ENCODE data around the gene MCM5. TPM values are rescaled to one million over a fixed set of nuclear protein-coding genes. Genes with fewer than 3 reads are reported as not detected.

MCM5 gene
- total and polyA plus RNA-seq, 2 experiments from 2014 or later, result 288 to 325 TPM

- no peak for TF ChIP-seq ZNF331 (CRISPR knock-in tag; IDR thresholded peaks at IDR 0.05; ENCODE audit: low read depth)
- TF ChIP-seq CTCF (conservative IDR thresholded peaks at IDR 0.05; ENCODE audit: low read depth in 2 of 2), result peak in 1 of 2 experiments; percentile 59; a peak in 2 of 4 replicates
- Mint-ChIP-seq H3K4me3 (no peak overlapping the region), H3K4me1 (peaks cover 16% of the 10 kb centered on the region), H3K9me3 (peaks cover 5% of the 10 kb centered on the region; the same call in 1 of the 3 replicates), H3K36me3 (ENCODE audit: low read depth) (no peaks in the 10 kb centered on the region), H3K27ac (no peak overlapping the region), H3K27me3 (ENCODE audit: insufficient read depth, low read depth, poor library complexity) (peaks cover 12% of the 10 kb centered on the region)
- Histone ChIP-seq H3K27ac (ENCODE audit: low read depth) (no peak overlapping the region), H2AFZ (0 out of 2 replicates have a peak overlapping the region, but pooled peaks have one; percentile 52), H3K27me3 (ENCODE audit: insufficient read depth) (no peaks in the 10 kb centered on the region), H3K4me3 (no peak overlapping the region), H4K20me1 (replicated peaks; ENCODE audit: insufficient read depth) (no peaks in the 10 kb centered on the region), H3F3A (replicated peaks; ENCODE audit: low read depth) (no peaks in the 10 kb centered on the region), H3K79me2 (replicated peaks; ENCODE audit: insufficient read depth) (no peaks in the 10 kb centered on the region), H3K9me2 (ENCODE audit: insufficient read depth) (no peaks in the 10 kb centered on the region), H3K4me2 (no peak overlapping the region), H3K4me1 (ENCODE audit: insufficient read depth) (peaks cover 17% of the 10 kb centered on the region), H3K36me3 (ENCODE audit: insufficient read depth) (no peaks in the 10 kb centered on the region)
- DNase-seq (ENCODE audit: low spot score) (no peak), ATAC-seq (no peak)
Observed at GRCh38 chr22:35367331-35367886, 32.5 kb upstream of the MCM5 start.

GRCh38 chr22:35368386-35368785 lies 31.6 kb upstream of the MCM5 start:
- no peak overlapping the region for H3K4me3 ChIP-seq
- Mint-ChIP-seq H3K9me3 (peaks cover 5% of the 10 kb centered on the region; the same call in 1 of the 3 replicates), H3K27ac (no peak overlapping the region), H3K36me3 (ENCODE audit: low read depth) (no peaks in the 10 kb centered on the region), H3K4me1 (peaks cover 16% of the 10 kb centered on the region), H3K27me3 (ENCODE audit: insufficient read depth, low read depth, poor library complexity) (peaks cover 13% of the 10 kb centered on the region), H3K4me3 (no peak overlapping the region)
- 0 out of 2 replicates have a peak, but pooled peaks cover 3% of the 10 kb centered on the region for H3F3A ChIP-seq (replicated peaks; ENCODE audit: low read depth)
- no peaks in the 10 kb centered on the region for H4K20me1 ChIP-seq (replicated peaks; ENCODE audit: insufficient read depth)
- ATAC-seq (no peak), DNase-seq (ENCODE audit: low spot score) (no peak)
- peak overlapping the region; percentile 69 for H2AFZ ChIP-seq
- H3K9me2 ChIP-seq (ENCODE audit: insufficient read depth), result no peaks in the 10 kb centered on the region
- H3K27ac ChIP-seq (ENCODE audit: low read depth), result no peak overlapping the region
- H3K27me3 ChIP-seq (ENCODE audit: insufficient read depth), result no peaks in the 10 kb centered on the region
- H3K79me2 ChIP-seq (replicated peaks; ENCODE audit: insufficient read depth), result no peaks in the 10 kb centered on the region
- H3K4me1 ChIP-seq (ENCODE audit: insufficient read depth), result peaks cover 17% of the 10 kb centered on the region
- no peak overlapping the region for H3K4me2 ChIP-seq
- no peak for TF ChIP-seq ETS1 (IDR thresholded peaks at IDR 0.05)
- TF ChIP-seq CREB1 (CRISPR knock-in tag; IDR thresholded peaks at IDR 0.05; ENCODE audit: low read depth), result no peak
- TF ChIP-seq POLR2AphosphoS5 (IDR thresholded peaks at IDR 0.05; ENCODE audit: low read depth), result no peak
- no peaks in the 10 kb centered on the region for H3K36me3 ChIP-seq (ENCODE audit: insufficient read depth)

DNA sequence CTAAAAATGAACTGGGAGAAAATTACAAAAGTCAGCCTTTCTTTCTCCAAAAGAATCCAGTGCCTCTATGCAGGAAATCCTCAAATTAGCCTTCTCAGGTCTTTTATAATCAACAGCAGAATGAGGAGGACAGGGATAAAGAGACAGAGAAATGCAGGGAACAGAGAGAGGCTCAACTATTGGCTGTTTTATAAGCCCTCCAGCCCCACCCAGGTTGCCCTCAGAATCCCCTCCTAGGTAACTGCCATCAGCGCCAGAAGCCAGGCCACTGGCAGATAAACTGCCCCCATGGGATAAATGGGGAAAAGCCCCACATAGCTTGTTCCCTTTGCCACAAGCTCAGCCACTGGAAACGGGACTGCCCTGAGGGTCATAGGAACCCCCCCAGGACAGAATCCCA lies 29.9 kb upstream of the MCM5 start:
- peak overlapping the region; percentile 57; the same call in 1 of the 2 replicates for H3K27ac Mint-ChIP-seq
- no peak overlapping the region for H3K27ac ChIP-seq (ENCODE audit: low read depth)
- 0 out of 2 replicates have a peak overlapping the region, but pooled peaks have one; percentile 2 for H3K4me2 ChIP-seq
- TF ChIP-seq, protein P1, sequence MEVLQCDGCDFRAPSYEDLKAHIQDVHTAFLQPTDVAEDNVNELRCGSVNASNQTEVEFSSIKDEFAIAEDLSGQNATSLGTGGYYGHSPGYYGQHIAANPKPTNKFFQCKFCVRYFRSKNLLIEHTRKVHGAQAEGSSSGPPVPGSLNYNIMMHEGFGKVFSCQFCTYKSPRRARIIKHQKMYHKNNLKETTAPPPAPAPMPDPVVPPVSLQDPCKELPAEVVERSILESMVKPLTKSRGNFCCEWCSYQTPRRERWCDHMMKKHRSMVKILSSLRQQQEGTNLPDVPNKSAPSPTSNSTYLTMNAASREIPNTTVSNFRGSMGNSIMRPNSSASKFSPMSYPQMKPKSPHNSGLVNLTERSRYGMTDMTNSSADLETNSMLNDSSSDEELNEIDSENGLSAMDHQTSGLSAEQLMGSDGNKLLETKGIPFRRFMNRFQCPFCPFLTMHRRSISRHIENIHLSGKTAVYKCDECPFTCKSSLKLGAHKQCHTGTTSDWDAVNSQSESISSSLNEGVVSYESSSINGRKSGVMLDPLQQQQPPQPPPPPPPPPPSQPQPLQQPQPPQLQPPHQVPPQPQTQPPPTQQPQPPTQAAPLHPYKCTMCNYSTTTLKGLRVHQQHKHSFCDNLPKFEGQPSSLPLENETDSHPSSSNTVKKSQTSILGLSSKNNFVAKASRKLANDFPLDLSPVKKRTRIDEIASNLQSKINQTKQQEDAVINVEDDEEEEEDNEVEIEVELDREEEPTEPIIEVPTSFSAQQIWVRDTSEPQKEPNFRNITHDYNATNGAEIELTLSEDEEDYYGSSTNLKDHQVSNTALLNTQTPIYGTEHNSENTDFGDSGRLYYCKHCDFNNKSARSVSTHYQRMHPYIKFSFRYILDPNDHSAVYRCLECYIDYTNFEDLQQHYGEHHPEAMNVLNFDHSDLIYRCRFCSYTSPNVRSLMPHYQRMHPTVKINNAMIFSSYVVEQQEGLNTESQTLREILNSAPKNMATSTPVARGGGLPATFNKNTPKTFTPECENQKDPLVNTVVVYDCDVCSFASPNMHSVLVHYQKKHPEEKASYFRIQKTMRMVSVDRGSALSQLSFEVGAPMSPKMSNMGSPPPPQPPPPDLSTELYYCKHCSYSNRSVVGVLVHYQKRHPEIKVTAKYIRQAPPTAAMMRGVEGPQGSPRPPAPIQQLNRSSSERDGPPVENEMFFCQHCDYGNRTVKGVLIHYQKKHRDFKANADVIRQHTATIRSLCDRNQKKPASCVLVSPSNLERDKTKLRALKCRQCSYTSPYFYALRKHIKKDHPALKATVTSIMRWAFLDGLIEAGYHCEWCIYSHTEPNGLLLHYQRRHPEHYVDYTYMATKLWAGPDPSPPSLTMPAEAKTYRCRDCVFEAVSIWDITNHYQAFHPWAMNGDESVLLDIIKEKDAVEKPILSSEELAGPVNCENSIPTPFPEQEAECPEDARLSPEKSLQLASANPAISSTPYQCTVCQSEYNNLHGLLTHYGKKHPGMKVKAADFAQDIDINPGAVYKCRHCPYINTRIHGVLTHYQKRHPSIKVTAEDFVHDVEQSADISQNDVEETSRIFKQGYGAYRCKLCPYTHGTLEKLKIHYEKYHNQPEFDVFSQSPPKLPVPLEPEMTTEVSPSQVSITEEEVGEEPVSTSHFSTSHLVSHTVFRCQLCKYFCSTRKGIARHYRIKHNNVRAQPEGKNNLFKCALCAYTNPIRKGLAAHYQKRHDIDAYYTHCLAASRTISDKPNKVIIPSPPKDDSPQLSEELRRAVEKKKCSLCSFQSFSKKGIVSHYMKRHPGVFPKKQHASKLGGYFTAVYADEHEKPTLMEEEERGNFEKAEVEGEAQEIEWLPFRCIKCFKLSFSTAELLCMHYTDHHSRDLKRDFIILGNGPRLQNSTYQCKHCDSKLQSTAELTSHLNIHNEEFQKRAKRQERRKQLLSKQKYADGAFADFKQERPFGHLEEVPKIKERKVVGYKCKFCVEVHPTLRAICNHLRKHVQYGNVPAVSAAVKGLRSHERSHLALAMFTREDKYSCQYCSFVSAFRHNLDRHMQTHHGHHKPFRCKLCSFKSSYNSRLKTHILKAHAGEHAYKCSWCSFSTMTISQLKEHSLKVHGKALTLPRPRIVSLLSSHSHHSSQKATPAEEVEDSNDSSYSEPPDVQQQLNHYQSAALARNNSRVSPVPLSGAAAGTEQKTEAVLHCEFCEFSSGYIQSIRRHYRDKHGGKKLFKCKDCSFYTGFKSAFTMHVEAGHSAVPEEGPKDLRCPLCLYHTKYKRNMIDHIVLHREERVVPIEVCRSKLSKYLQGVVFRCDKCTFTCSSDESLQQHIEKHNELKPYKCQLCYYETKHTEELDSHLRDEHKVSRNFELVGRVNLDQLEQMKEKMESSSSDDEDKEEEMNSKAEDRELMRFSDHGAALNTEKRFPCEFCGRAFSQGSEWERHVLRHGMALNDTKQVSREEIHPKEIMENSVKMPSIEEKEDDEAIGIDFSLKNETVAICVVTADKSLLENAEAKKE (CRISPR knock-in tag; IDR thresholded peaks at IDR 0.05), result no peak

More for the DNA sequence above, 29.9 kb upstream of the MCM5 start:
- no peaks in the 10 kb centered on the region for H4K20me1 ChIP-seq (replicated peaks; ENCODE audit: insufficient read depth)
- Mint-ChIP-seq H3K4me3 (no peak overlapping the region), H3K9me3 (peaks cover 5% of the 10 kb centered on the region; the same call in 1 of the 3 replicates), H3K27me3 (ENCODE audit: insufficient read depth, low read depth, poor library complexity) (peaks cover 16% of the 10 kb centered on the region), H3K36me3 (ENCODE audit: low read depth) (no peaks in the 10 kb centered on the region), H3K4me1 (peaks cover 20% of the 10 kb centered on the region)
- H2AFZ ChIP-seq, result peak overlapping the region; percentile 54
- no peak for ATAC-seq
- DNase-seq (ENCODE audit: low spot score), result no peak
- H3K27me3 ChIP-seq (ENCODE audit: insufficient read depth), result no peaks in the 10 kb centered on the region
- H3K4me3 ChIP-seq, result no peak overlapping the region
- H3K36me3 ChIP-seq (ENCODE audit: insufficient read depth), result no peaks in the 10 kb centered on the region
- no peaks in the 10 kb centered on the region for H3K9me2 ChIP-seq (ENCODE audit: insufficient read depth)
- H3F3A ChIP-seq (replicated peaks; ENCODE audit: low read depth), result 0 out of 2 replicates have a peak, but pooled peaks cover 4% of the 10 kb centered on the region
- no peaks in the 10 kb centered on the region for H3K79me2 ChIP-seq (replicated peaks; ENCODE audit: insufficient read depth)
- peaks cover 24% of the 10 kb centered on the region for H3K4me1 ChIP-seq (ENCODE audit: insufficient read depth)

Measured in GM23338 (cell line).